ENCODE data around the gene HLA-DRA.

Gene HLA-DRA

GRCh38 chr6:32488083-32488482, 48.4 kb downstream of the HLA-DRA start:
- ChIA-PET POLR2A (no interaction called here), CTCF (interaction anchor here (0.6 kb wide), 1 partner anchor 142 kb away, joined by 3 read pairs; no protein-coding TSS in a partner anchor)
- Histone ChIP-seq H3K4me3 (ENCODE audit: low read depth, low read length) (no peak overlapping the region), H3K36me3 (ENCODE audit: control insufficient read depth in 2 of 2, insufficient read depth in 1 of 2, low read length in 2 of 2) (no peaks in the 10 kb centered on the region), H3K27ac (ENCODE audit: extremely low read depth, low read depth, low read length) (no peak overlapping the region), H3K9me3 (ENCODE audit: control insufficient read depth, insufficient read depth, low read depth, low read length) (no peaks in the 10 kb centered on the region), H3K4me1 (ENCODE audit: control insufficient read depth, insufficient read depth, low read length) (no peaks in the 10 kb centered on the region)
- TF ChIP-seq ZNF76 (tag by site-specific recombination; IDR thresholded peaks at IDR 0.05; ENCODE audit: borderline replicate concordance, low read depth): no peak
- TF ChIP-seq RBAK (tag by site-specific recombination; IDR thresholded peaks at IDR 0.05): no peak
- no peak for TF ChIP-seq GLI2 (tag by site-specific recombination; IDR thresholded peaks at IDR 0.05; ENCODE audit: borderline replicate concordance, low read depth)
- TF ChIP-seq ZNF114 (tag by site-specific recombination; IDR thresholded peaks at IDR 0.05): no peak
- TF ChIP-seq ZNF510 (tag by site-specific recombination; IDR thresholded peaks at IDR 0.05; ENCODE audit: insufficient replicate concordance): no peak
- TF ChIP-seq, protein P1, sequence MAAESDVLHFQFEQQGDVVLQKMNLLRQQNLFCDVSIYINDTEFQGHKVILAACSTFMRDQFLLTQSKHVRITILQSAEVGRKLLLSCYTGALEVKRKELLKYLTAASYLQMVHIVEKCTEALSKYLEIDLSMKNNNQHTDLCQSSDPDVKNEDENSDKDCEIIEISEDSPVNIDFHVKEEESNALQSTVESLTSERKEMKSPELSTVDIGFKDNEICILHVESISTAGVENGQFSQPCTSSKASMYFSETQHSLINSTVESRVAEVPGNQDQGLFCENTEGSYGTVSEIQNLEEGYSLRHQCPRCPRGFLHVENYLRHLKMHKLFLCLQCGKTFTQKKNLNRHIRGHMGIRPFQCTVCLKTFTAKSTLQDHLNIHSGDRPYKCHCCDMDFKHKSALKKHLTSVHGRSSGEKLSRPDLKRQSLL (tag by site-specific recombination; IDR thresholded peaks at IDR 0.05): no peak
- no peak for TF ChIP-seq ZNF140 (tag by site-specific recombination; IDR thresholded peaks at IDR 0.05)
- TF ChIP-seq ZNF621 (tag by site-specific recombination; IDR thresholded peaks at IDR 0.05): no peak
- no peak for TF ChIP-seq MEIS1 (CRISPR knock-in tag; IDR thresholded peaks at IDR 0.05; ENCODE audit: borderline replicate concordance)
- no peak for TF ChIP-seq YY1 (tag by site-specific recombination; IDR thresholded peaks at IDR 0.05)
- TF ChIP-seq GLIS1 (tag by site-specific recombination; IDR thresholded peaks at IDR 0.05): no peak

- TF ChIP-seq ZNF768 (tag by site-specific recombination; IDR thresholded peaks at IDR 0.05) (no peak), ZSCAN16 (tag by site-specific recombination; IDR thresholded peaks at IDR 0.05) (no peak), ZNF112 (tag by site-specific recombination; IDR thresholded peaks at IDR 0.05) (no peak), BCL6B (tag by site-specific recombination; IDR thresholded peaks at IDR 0.05) (no peak), ZBTB11 (tag by site-specific recombination; conservative IDR thresholded peaks at IDR 0.05; ENCODE audit: low read depth) (no peak), ZNF155 (tag by site-specific recombination; IDR thresholded peaks at IDR 0.05) (no peak), FEZF1 (tag by site-specific recombination; IDR thresholded peaks at IDR 0.05) (no peak), KLF7 (tag by site-specific recombination; IDR thresholded peaks at IDR 0.05; ENCODE audit: borderline replicate concordance) (no peak), ZSCAN18 (tag by site-specific recombination; IDR thresholded peaks at IDR 0.05) (no peak), ZNF555 (tag by site-specific recombination; conservative IDR thresholded peaks at IDR 0.05) (no peak), ZNF341 (tag by site-specific recombination; IDR thresholded peaks at IDR 0.05; ENCODE audit: low read depth) (no peak)
- TF ChIP-seq, protein P2, sequence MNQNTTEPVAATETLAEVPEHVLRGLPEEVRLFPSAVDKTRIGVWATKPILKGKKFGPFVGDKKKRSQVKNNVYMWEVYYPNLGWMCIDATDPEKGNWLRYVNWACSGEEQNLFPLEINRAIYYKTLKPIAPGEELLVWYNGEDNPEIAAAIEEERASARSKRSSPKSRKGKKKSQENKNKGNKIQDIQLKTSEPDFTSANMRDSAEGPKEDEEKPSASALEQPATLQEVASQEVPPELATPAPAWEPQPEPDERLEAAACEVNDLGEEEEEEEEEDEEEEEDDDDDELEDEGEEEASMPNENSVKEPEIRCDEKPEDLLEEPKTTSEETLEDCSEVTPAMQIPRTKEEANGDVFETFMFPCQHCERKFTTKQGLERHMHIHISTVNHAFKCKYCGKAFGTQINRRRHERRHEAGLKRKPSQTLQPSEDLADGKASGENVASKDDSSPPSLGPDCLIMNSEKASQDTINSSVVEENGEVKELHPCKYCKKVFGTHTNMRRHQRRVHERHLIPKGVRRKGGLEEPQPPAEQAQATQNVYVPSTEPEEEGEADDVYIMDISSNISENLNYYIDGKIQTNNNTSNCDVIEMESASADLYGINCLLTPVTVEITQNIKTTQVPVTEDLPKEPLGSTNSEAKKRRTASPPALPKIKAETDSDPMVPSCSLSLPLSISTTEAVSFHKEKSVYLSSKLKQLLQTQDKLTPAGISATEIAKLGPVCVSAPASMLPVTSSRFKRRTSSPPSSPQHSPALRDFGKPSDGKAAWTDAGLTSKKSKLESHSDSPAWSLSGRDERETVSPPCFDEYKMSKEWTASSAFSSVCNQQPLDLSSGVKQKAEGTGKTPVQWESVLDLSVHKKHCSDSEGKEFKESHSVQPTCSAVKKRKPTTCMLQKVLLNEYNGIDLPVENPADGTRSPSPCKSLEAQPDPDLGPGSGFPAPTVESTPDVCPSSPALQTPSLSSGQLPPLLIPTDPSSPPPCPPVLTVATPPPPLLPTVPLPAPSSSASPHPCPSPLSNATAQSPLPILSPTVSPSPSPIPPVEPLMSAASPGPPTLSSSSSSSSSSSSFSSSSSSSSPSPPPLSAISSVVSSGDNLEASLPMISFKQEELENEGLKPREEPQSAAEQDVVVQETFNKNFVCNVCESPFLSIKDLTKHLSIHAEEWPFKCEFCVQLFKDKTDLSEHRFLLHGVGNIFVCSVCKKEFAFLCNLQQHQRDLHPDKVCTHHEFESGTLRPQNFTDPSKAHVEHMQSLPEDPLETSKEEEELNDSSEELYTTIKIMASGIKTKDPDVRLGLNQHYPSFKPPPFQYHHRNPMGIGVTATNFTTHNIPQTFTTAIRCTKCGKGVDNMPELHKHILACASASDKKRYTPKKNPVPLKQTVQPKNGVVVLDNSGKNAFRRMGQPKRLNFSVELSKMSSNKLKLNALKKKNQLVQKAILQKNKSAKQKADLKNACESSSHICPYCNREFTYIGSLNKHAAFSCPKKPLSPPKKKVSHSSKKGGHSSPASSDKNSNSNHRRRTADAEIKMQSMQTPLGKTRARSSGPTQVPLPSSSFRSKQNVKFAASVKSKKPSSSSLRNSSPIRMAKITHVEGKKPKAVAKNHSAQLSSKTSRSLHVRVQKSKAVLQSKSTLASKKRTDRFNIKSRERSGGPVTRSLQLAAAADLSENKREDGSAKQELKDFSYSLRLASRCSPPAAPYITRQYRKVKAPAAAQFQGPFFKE (tag by site-specific recombination; IDR thresholded peaks at IDR 0.05; ENCODE audit: borderline replicate concordance): no peak
- H3K36me3 ChIP-seq (ENCODE audit: control insufficient read depth in 2 of 2, insufficient read depth in 1 of 2, low read length in 2 of 2): no peaks in the 10 kb centered on the region
- H3K27ac ChIP-seq (ENCODE audit: extremely low read depth, low read depth, low read length): no peak overlapping the region
- H3K4me3 ChIP-seq (ENCODE audit: low read depth, low read length): no peak overlapping the region
- ChIA-PET CTCF (interaction anchor here (1.3 kb wide), 1 partner anchor 144 kb away, joined by 3 read pairs; no protein-coding TSS in a partner anchor), POLR2A (no interaction called here)
- H3K4me1 ChIP-seq (ENCODE audit: control insufficient read depth, insufficient read depth, low read length): no peaks in the 10 kb centered on the region
- H3K9me3 ChIP-seq (ENCODE audit: control insufficient read depth, insufficient read depth, low read depth, low read length): no peaks in the 10 kb centered on the region
These were observed 52.0 kb downstream of the HLA-DRA start for GRCh38 chr6:32491700-32492099.
